Cerebellar cortex (tissue), 1 donor: ENCODE data around the gene C1QL4.
"Not testable (repeated sequence)": the region's sequence is repeated elsewhere in the genome, so short reads cannot be mapped to it uniquely, and the experiment has no call there.

Experiments
- DNase-seq: peaks from one replicate; pipeline ENCODE4 v3.0.0-alpha.2; 2015; ENCODE audit warnings: low spot score

Gene C1QL4

DNA sequence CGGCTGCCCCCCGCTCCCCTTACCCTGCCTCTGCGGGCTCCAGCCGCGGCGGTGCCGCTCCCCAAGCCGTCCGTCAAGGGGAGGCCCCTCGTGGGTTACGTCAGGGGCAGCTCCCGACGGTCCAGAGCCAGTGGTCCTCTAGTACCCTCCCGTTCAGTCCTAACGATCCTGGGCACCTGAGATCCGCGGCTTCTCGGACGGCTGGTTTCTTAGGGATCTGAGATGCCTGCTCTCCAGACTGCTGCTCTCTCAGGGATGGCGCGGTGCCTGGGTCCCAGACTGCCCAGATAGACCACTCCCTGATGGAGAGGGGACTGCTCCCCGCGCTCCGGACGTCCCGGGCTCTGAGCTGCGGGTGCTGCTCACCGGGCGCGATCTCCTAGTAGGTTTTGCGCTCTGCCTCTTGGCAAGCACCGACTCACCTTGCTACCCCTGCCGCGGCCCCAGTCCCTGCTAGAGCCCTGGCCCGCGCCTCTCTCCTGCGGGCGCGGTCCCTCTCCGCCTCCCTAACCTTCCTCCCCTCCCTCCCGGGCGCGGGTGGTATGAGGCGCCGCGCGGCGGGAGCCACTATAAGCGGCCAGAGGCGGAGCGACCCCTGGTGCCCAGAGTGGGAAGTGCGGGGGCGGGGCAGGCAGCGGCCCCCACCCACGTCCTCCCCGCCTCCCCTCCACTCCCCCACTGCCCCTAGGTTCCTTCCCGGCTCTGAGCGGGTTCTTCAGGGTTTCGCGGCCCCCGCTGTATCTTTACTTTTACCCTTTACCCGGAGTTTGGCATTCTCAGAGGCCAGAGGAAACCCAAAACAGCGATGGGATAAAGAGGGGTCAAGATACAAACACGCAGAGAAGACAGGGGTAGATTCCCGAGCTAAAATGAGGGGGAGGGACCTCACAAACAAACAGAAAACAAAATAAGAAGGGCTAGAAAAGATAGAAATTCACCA is at the start of gene C1QL4:
Gene C1QL4, minus strand, starts transcription at position 544 of the 940 bp plus-strand sequence. CDS start 711 bp downstream, outside the sequence.
- DNase-seq = peak; percentile 57

DNA sequence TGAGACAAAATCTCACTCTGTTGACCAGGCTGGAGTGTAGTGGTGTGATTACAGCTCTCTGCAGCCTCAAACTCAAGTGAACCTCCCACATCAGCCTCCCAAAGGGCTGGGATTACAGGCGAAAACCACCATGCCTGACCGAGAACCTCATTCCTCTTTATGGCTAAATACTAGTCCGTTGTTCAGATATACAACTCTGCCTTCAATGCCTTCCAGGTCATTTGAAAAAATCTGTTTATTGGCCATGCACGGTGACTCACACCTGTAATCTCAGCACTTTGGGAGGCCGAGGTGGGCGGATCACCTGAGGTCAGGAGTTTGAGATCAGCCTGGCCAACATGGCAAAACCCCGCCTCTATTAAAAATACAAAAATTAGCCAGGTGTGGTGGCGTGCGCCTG is 43.2 kb upstream of the C1QL4 start:
- DNase-seq = not testable (repeated sequence)

DNA sequence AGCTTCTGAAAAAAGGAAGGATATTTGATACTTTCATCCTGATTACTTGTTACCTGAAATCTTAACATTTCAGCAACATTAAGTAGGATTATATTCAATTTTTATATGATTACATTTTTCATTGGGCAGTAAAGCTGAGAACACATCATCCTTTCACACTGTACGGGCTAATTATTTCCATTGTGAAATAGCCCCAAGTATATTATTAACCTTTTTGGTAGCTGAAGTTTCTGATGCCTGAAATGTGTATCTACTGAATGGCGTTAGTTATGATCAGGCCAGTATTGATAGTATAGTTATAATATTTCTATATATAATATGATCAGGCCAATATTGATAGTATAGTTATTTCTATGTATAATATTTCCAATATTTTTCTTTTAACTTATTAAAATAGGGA is 40.4 kb upstream of the C1QL4 start:
- no peak for DNase-seq

DNA sequence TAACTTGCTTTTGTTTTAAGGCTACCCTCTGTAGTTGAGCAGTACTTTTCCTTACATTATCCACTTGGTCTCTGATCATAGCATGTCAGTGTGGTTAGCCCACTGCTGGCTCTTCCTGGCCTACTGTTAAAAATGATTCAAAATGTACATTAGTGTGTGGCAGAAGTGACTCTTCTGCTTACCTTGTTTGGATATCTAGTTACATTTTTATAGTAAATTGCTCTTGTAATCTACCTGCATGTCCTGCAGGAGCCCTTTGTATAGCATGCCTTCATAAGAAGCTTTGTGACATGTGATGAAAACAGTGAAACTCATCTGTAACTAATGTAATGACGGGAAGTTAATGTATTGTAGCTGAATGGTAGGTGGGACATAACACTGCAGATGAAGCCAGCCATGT is 38.4 kb upstream of the C1QL4 start:
- no peak for DNase-seq

DNA sequence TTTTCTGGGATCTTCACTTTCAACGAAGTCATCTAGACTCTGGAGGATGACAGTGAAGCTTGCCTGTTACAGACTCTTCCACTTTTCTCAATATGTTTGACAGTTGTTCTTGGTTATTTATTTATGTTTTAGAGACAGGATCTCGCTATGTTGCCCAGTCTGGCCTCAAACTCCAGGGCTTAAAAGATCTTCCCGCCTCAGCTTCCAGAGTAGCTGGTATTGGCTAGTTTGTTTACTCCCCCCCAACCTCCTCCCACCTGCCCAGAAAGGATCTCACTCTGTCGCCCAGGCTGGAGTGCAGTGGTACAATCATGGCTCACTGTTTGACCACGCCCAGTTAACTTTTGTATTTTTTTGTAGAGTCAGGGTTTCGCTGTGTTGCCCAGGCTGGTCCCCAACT is 33.6 kb upstream of the C1QL4 start:
- no peak for DNase-seq

DNA sequence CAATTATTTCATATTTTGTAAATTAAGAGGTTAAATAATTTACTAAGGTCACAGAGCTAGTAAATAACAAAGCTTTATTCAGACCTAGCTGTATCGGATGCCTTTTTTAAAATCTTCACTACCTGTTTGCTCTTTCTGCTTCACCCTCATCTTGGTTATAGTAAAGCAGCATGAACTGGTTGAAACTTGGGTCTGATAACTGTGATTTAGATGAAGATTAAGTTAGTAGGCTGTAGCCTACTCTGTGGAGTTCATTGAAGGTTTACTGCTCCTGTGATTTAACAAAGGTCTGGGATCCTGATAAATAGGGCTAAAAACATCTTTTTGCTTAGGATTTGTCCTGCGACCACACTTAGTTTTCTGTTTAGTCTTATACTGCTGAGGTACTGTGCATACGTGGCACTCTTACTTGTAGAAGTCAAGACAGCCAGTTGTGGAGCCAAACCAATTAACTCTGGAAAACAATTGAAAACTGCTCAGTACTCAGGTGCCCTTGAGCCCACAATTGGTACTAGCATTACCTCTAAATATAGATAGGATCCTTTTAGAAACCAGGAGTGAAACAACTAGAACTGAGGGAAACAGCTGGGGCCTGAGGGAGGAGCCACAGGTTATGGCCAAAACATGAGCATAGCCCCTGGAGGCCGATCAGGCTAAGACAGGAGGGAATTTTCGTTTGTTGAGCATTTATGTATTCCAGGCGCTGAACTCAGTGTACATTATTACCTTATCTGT is 32.6 kb upstream of the C1QL4 start:
- DNase-seq = peak; percentile 33

DNA sequence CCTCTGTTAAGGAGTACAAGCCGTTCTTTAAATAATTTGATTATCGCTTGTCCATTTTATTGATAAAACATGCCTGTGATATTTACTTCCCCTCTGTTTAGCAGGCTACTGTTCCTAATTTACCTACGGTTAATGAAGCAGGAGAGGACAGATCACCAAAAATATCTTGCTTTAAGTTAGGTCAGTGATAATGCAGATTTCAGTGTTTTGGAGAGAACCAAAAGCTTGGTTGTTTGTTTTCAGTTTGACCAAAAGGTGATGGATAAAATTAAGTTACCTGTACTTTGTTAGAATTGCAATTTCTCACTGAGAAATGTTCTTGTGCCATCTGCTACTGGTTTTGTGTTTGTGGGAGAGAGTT is 31.2 kb upstream of the C1QL4 start:
- DNase-seq = no peak

DNA sequence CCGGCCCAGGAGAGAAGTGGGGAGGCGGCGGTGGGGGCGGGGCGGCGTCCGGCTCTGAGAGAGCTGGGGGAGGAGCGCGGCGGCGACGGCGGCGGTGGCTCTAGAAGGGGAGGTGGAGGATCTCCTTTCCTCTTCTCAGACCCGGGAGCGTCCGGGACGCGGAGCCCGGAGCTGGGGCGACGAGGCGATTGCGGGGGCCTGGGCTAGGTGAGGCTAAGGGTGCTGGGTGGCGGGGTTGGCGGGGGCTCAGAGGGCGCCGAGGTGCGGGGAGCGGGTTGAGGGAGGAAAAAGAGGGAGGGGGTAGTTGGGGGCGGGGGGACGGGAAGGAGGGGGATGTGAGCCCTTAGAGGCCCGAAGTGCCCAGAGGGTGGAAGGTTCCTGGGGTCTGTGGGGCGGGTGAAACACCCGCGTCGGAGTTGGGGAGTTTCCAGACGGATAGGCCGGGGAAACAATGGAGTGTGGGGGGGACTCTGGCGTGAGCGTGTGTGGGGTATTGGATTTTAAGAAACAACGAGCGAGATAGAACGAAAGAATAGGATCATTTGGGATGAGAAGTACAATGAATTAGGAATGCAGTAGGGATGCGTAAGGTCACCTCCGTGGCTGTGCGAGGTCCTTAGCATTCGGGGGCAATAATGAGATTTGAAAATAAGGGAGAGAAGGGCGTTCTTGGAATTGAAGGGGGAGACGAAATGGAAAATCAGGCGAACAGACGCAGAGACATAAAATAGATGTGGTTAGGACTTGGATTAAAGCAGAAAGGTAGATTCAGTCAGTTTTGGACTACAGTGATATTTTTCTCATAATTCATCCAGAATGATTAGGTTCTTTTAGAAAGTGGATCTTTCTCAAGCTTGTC is 30.6 kb upstream of the C1QL4 start, which contains the start of gene SPATS2:
Gene SPATS2, plus strand, starts transcription at position 82 of the 859 bp plus-strand sequence. CDS start 93,551 bp downstream, outside the sequence.
- DNase-seq = peak; percentile 52

DNA sequence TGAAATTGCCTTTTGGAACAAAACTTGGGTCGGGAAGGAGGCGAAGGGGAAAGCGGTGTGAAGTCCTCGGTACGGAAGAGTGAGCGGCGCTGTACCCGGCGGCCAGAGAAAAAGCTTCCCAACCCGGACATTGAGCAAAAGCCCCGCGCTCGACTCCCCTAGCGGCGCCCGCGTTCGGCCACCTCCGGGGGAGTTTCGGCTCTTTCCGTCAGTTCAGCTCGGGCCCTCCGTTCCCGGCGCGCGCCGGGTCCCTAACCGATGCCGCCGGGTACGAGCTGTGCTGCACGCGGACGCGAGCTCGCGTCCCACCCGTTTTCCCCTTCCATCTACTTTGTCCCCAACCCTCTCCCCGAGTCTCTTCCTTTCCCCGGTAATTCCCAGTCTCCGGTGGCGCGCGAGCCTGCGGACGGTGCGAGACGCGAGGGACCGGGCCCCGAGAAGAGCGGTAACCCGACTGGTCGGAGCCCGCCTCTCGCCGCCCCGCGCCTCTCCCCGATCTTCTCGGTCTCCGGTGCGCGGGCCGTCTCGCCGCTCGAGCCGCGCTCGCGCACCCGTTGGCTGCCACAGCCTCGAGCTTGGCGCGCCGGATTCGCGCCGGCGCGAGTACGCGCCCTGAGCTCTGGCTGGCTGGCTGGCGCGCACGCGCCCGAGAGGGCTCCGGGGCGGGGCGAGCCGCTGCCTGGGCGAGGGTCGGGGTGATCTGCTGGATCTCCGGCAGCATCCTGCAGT is 29.8 kb upstream of the C1QL4 start:
- peak; percentile 88 for DNase-seq

DNA sequence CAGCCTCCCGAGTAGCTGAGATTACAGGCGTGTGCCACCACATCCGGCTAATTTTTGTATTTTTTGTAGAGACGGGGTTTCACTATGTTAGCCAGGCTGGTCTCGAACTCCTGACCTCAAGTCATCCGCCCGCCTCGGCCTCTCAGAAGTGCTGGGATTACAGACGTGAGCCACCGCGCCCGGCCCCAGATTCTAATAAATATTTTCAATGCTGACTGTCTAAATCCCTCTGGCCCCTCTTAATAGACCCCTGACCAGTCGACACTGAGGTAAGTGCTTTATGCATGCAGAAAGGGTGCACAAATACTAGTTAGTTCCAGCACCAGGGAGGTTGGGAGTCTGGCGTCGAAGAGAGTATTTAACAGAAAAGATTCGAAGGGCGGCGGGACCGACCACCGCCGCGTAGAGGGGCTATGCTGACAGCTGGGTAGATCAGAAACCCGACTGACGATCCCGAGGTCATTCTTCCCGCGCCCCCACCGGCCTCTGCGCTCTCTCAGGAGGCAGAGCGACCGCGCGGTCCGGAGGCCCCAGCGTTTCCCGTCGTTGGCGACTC is 29.2 kb upstream of the C1QL4 start:
- DNase-seq = no peak

DNA sequence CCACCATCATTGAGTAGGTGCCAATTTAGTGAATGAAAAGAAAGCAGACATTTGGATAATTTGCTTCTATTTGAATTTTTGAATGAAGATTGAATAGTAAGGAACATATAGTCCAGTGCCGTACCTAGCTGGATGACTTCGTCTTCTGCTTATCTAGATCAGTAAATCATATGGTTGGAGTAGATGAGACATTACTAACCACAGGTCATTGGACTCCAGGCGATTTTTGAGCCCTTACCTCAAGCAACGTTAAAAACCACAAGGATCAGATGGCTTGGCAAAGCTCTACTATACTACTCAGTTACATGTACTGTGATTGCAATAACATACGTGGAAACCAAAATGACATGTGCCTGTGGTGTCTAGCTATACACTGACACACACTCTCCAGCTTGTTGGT is 28.6 kb upstream of the C1QL4 start:
- no peak for DNase-seq

DNA sequence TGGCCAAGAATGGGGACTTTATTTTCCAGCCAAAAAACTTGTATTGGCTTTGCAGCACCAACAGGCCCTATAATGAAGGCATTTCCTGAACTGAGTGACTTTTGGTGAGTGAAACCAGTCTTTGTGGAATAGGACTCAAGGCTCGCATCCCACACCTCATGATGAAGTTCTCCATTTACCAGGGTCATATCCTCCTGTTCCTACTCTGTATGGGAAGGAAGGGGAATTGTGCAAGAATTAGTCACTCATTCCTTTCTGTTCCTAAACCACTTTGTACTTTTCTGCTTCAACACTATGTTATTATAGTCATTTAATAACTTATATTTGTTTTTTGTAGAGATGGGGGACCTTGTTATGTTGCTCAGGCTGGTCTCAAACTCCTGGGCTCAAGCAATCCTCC is 28.0 kb upstream of the C1QL4 start:
- DNase-seq = no peak

DNA sequence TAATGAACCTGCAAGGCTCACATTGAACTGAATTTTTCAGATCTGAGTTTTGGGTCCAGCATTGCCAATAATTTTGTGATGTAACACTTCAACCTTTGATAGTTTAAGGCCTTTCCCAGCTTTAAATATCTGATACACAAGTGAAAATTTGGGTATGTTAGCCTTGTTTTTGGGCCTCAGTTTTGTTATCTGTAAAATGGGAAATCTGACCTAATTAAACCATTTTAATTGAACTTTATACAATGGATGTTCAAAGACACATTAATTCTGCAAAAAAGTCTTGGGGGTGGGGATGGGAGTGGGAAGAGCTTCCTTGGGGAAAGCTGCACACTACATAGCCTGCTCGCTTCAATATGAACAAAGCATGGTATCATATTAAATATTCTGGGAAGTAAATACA is 25.1 kb upstream of the C1QL4 start:
- DNase-seq = no peak

DNA sequence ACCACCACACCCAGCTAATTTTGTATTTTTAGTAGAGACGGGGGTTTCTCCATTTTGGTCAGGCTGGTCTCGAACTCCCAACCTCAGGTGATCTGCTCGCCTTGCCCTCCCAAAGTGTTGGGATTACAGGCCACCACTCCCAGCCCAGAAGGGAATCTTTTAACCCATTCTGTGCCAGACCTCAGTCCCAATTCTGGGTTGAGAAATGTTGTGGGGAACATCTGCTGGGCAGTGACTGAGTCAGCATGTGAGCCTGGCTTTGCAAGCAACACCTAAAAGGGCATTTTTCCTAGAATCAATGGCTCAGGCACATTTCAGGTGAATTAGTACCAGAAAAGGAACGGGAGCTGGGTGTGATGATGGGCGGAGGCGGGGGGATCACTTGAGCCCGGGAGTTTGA is 22.7 kb upstream of the C1QL4 start:
- DNase-seq = no peak

DNA sequence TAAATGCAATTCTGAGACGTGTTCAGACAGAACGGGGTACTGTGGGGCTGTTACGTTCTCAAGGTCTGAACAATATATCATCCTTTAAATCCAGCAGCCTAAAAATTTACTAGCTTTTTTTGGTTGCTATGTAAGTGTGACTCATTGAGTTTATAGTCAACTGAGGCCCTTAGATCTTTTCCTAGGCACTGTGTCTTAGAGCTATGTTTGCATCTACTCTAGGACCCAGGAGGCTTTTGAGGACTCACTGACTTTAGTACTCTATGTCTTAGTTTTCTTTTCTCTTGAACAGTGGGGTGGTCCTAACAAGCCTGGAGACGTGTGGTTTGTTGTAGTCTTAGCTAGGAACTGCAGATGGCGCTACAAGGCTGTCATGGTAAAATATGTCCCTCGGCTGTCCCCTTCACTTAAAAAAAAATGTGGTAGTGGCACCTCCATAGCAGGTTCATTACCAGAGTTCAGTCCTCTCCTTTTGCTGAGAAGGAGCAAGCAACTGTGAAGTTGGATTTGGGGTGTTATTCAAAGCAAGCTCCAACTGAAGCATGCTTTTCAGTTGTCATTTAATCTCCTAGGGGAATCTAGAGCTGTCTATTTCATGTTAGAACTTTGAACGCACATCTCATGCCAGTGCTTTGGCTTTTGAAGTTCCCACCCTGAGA is 21.6 kb upstream of the C1QL4 start:
- DNase-seq = peak; percentile 87

DNA sequence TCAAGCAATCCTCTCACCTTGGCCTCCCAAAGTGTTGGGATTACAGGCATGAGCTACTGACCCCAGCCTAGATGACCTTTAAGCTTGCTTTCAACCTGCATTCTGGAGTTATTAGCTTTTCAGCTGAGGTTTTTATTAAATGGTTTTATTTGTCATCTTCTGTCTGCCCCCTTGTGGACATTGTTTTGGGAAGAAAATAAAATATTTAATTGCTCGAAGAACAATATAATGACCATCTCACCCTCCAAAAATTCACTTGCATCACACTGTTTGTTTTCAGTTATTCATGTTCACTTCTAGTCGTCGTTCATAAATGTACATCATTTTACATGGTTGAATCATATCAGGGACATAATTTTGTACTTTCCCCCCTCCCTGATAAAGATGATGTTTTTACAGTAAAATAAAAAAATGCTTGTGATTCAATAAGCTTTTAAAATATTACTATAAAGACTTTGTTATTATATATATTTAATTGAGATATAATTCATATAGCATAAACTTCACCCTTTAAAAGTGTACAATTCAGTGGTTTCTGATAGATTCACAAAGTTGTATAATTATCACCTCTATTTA is 20.2 kb upstream of the C1QL4 start:
- peak; percentile 47 for DNase-seq

DNA sequence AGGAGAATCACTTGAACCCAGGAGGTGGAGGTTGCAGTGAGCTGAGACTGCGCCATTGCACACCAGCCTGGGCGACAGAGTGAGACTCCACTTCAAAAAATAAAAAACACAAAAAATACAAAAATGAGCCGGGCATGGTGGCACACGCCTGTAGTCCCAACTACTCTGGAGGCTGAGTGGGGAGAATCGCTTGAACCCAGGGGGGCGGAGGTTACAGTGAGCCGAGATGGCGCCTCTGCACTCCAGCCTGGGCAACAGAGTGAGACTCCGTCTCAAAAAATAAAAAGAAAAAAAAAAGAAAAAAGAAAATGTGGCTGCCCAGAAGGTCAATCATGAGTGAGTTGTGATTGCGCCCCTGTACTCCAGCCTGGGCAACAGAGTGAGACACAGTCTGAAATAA is 18.9 kb upstream of the C1QL4 start:
- no peak for DNase-seq

DNA sequence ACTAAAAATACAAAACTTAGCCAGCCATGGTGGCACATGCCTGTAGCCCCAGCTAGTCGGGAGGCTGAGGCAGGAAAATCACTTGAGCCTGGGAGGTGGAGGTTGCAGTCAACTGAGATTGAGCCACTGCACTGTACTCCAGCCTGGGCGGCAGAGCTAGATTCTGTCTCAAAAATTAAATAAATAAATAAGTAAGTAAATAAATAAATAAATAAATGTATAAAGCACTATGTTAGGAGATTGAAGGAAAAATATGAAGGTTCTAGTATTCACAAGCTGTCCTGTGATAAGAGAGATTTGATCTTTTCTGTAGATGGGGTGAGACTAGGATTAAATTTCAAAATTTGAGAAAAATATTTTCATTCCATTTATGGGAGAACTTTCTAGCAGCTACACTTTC is 15.4 kb upstream of the C1QL4 start:
- no peak for DNase-seq

DNA sequence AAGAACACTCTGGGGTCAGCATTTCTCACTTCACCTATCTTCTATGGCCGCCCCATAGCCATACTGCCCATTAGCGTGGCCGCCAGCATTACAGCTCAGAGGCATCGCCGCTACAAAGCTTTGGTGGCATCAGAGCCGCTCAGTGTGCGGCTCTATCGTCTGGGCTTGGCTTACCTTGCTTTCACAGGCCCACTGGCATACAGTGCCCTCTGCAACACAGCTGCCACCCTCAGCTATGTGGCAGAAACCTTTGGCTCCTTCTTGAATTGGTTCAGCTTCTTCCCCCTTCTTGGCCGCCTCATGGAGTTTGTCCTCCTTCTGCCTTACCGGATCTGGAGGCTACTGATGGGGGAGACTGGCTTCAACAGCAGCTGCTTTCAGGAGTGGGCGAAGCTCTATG is 12.3 kb upstream of the C1QL4 start:
- DNase-seq = no peak

DNA sequence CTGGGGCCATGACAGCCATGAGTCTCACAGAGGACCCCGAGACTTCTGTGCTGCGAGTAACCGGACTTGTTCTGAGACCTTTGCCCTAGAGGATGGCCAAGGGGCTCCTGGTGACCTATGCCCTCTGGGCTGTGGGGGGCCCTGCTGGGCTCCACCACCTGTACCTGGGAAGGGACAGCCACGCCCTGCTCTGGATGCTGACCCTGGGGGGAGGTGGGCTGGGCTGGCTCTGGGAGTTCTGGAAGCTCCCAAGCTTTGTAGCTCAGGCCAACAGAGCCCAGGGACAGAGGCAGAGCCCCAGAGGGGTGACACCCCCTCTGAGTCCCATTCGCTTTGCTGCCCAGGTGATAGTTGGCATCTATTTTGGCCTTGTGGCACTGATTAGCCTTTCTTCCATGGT is 11.8 kb upstream of the C1QL4 start:
- no peak for DNase-seq
